IPS-18c (cell line): ENCODE results near the gene MDK.

Experiments used
- H3K4me3 ChIP-seq: 2 replicates; pipeline ENCODE4 v1.7.0; 2013; ENCODE audit warnings: low read depth, mild to moderate bottlenecking, low read length, moderate library complexity; ENCODE audit not compliant: insufficient read depth
- H3K9me3 ChIP-seq: one replicate; pipeline ENCODE4 v1.6.1; 2013; ENCODE audit warnings: mild to moderate bottlenecking, low read length, moderate library complexity; ENCODE audit not compliant: control insufficient read depth, insufficient read depth

MDK gene

DNA sequence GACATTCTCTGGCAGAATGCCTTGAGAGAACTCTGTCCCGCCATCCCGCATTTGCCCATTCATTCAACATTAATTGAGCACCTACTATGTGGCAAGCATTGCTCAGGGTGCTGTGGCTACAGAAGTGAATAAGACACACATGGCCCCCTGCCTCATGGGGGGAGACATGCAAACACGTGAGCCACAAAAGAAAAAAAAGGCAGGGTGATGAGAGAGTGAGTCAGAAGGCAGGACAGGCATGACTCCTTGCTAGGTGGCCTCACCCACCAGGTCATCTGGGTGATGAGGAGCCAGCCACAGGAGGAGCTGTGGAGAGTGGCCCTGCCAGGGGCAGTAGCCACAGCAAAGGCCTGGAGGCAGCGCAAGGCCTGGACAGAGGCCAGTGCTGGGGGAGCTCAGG is 5.2 kb downstream of the MDK start:
- Histone ChIP-seq H3K9me3 (peaks cover 2% of the 10 kb centered on the region), H3K4me3 (no peak overlapping the region)

DNA sequence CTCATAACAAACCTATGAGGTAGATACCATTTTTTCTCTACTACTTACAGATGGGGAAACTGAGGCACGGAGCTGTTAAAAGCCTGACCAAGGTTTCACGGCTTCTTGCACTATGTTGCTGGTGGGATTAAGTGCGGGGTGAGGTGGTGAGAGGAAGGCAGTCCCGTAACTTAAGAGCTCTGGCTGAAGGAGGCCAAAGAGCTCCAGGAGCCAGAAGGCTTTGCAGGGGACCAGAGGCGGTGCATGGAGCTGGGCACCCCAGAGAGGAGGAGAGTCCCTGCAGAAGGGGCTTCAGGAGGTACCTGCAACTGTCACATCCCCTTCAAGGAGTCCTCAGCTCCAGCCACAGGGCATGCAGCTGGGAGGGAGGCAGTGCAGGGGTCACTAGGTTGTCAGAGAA is 6.0 kb downstream of the MDK start:
- no peak overlapping the region for H3K4me3 ChIP-seq
- H3K9me3 ChIP-seq, result no peaks in the 10 kb centered on the region

DNA sequence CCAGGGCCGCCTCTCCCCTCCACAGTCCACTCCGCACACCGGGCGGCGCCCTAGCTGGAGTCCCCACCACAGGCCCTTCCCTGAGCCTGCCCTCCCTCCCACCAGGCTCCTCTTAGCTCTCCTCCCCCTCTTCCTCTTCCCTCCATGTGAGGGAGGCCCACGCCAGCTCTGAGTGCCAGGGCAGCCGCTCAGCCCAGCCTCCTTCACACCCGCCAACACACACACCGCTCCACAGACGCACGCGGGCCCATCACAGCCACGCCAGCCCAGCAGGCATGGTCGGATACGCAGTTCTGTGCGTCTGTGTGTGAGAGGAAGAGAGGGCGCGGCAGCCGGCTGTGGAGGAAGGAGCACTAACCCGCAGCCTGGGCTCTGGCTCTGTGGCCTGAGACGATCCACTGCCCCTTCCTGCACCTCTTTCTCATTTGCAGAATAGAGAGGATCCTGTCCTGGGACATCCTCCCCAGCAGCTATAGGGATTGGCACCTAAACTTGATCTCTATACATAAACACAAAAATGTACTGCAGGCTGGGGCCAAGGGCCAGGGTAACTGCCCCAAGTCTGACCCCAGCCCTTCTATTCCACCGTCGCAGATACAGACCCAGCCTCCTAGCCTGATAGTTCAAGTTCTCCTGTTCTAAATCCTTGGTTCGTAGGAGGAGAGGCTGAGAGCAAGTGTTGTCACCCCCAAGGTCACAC is 6.6 kb downstream of the MDK start:
- H3K9me3 ChIP-seq, result no peaks in the 10 kb centered on the region
- H3K4me3 ChIP-seq, result no peak overlapping the region

DNA sequence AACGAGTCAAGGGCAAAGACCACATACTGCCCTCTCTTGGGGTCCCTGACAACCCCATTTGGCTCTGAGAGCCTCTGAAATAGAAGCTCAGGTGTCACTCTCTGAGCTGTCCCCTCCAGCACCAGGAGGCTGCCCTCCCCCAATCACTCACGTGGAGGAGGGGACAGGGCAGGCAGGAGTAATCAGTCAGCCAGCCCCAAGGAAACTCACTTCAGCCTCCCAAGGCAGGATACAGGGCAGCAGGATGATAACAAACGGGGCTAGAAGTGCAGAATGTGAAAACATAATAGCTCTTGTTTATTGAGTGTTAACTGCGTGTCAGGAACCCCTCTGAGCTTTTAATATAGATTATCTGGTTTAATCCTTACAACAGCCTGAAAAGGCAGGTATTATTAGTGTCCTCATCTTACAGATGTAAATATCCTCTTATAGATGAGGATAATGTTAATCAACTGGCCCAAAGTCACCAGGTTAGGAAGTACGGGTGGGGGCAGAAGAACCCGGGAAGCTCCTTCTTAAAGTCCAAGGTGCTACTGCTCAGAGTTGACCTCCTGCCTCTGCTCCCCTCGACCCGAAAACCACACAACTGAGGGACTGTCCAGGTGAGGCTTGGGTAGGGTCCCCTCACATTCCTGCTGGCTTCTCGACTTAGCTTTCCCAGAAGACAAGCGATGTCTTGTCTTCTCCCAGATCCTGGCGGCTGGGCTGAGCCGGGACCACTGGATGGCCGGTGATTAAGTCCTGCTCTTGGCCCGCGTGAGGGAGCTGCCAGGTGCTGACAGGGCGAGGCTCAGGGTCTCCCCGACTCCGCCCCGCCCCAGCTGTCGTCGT is 7.4 kb downstream of the MDK start:
- peak overlapping the region; percentile 59 for H3K4me3 ChIP-seq
- H3K9me3 ChIP-seq, result no peaks in the 10 kb centered on the region

DNA sequence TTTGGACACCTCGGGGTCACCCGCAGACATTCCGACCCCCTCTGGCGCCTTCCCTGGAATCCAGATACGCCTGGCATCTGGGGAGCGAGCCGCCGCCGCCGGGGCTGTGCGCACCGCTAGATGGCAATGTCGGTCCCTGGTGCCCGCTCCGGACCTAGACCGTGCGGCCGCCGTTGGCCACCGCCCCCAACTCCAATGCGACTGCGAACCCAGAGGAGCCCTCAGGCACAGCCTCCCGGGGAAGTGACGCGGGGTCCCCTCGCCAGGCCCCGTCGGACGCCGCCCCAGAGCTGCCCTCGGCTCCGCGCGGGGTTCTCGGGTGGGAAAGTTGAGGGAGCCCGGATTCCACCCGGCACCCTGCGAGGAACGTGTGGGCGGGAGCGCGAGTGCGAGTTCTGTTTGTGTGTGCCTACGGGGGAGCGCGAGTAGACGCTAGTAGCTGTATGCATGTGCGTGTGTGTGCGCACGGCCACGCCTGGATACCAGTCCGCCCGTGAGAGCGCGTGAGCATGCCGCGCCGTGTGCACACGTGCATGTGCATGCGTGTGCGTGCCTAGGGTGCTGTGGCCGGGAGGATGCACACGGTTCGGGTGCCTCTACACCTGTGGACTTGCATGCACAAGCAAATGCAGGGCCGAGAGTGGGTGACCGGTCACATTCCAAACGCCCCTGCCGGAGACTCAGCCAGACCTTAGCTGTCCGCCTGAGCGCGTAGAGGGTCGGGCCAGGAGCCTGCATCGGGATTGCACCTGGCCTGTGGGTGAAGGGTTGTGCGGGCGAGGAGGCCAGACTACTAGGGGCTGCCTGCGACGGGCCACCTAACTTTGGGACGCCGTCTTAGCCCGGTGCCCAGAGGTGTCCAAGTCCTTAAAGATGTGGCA is 8.2 kb downstream of the MDK start:
- peak overlapping the region; percentile 59 for H3K4me3 ChIP-seq
- no peaks in the 10 kb centered on the region for H3K9me3 ChIP-seq

DNA sequence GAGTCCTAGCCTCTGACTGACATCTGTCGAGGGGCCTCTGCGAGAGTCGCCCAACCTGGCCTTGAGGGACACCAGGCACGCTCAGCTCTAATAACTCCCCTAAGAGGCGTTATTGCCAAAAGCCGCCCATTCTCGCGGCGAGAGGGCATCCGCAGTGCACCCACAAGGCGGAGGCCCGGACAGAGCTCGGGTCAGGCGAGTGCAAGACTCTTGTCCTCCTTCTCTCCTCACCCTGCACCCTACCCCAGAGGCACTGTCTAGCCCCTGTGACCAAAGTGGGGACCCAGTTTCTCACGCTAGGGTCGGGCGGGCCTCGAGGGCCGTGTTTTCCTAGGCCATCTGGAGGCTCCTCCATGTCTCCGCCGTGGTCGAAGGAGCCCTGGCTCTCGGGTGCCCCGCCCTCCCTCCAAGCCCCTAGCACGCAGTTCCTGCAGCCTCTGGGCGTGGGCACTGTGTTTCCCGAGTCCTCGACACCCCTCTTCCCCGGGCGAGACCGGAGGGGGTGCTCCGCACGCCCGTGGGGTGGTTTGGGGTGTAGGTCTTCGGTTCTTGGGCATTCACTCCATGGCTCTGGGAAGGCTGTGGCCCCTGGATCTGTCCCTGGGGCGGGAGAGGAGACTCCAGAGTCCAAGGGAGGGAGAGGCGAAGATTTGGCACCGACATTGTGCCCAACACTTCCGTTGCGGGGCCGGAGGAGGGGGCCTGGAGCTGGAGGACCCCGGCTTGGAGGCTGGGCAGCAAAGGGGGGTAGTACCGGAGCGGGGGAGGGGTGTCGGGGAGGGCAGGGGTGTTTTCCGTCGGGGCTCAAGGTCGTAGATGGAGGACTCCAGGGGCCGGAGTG is 9.1 kb downstream of the MDK start:
- H3K4me3 ChIP-seq, result peak overlapping the region; percentile 59
- H3K9me3 ChIP-seq, result no peaks in the 10 kb centered on the region

DNA sequence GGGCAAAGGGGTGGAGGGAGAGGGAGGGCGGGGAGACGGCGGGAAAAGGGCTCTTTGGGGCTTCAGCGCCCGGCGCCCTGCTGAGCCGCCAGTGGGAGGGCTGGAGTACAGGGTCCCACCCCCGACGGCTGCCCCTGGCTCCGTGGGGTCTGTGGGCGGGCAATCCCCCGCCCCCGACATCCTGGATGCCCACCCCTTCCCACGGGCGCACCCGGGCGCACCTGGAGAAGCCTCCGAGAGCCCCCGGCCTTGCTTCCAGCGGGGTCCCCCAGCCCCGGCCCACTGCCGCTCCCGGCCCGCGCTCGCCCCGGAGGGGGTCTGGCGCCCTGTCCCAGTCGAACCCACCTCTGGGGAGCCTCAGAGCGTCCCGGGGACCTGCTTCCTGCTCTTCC is 9.7 kb downstream of the MDK start:
- Histone ChIP-seq H3K4me3 (peak overlapping the region; percentile 49), H3K9me3 (no peaks in the 10 kb centered on the region)

DNA sequence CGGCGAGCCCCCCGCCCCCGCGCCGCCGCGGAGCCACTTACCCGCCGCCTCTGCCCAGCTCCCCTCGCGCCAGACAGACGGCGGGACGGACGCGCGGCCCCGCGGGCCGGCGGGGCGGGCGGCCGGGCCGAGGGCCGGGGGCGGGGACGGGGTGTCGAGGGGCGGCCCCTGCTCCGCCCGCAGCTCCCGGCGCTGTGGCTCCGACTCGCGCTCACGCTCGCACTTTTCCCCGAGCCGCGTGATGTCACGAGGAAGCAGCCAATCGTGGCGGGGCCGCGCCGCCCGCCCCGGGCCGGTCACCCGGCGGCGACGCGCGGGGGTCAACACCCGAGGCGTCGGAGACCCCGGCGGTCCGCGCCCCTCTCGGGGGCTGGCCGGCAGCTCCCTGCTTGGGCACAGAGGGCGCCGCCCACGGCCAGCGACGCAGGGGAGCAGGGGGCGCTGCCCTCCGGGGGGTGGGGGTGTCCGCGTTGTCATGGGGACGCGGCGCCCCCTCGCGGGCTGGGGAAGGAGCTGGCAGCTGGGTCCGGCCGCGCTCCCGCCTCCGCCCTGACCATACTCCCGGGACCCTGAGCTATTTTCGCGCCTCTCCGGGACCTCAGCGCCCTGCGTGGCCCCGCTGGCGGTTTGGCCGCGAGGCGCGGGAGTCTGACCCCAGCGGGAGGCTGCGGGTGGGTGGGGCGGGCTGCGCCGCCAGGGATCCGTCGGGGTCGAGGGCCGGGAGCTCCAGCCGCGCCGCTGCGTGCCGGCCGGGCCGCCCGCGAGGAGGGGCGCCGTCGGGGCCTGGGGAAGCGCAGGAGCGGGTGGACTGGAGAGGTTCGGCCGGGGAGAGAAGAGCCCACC is 10.3 kb downstream of the MDK start, which contains the start of gene CHRM4:
Gene CHRM4, minus strand, starts transcription at position 199 of the 843 bp plus-strand sequence. CDS start 5,219 bp downstream, outside the sequence.
- peak within 1 kb of the TSS; percentile 77 for H3K4me3 ChIP-seq
- H3K9me3 ChIP-seq, result no peaks in the 10 kb centered on the region

DNA sequence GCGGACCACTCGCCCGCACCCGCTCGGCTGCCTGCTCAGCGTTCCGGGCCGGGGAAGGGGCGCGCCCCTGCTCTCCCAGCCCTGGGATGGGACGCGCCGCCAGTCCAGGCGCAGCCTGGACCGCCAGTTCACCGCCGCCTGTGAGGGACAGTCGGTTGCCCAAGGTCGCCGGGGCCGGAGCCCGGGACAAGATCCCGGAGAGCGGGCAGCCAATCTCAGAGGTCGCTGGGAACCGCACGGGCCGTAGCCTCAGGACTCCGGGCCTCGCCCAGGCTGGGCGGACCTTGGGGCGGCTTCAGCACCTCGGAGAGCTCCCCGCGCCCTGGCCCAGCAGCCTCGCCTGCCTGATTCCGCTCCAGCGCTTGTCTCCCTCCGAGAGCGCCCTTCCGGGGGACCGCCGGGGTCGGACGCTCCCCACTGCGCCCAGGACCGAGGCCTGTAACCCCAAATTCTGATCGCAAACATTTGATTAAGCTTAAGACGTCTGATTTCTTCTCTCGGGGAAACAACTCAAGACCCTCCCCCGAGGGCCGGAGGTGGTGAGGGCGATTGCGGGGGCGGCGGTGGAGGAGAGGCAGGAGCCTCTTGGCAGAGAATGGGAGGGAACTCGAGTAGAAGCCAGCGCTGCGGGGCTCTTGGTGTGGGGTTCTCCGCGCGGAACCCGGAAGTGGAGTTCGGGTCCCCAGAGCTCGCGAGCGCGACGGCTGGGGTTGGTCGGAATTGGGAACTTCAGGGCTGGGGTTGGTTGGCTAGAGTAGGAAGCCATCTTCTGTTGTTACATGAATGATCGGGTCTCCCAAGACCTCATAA is 11.2 kb downstream of the MDK start:
- peak overlapping the region; percentile 77 for H3K4me3 ChIP-seq
- no peaks in the 10 kb centered on the region for H3K9me3 ChIP-seq

DNA sequence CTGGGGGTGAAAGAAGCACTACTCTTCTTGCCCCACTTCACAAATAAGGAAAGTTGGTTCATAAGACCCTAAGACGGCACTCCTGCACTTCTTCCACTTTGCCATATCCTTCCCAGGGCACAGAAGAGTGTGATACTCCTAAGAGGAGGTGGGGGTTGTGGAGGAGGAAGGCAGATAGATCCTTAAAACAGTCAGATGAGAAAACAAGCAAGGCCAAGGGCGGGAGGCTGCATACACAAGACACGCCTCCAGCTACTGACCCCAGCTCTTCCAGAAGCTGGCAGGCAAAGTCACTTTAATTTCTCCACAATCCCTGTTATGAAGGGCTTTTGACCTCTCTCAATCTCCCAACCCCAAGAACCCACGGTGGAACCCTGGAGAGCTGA is 11.8 kb downstream of the MDK start:
- Histone ChIP-seq H3K4me3 (peak overlapping the region; percentile 77), H3K9me3 (no peaks in the 10 kb centered on the region)

DNA sequence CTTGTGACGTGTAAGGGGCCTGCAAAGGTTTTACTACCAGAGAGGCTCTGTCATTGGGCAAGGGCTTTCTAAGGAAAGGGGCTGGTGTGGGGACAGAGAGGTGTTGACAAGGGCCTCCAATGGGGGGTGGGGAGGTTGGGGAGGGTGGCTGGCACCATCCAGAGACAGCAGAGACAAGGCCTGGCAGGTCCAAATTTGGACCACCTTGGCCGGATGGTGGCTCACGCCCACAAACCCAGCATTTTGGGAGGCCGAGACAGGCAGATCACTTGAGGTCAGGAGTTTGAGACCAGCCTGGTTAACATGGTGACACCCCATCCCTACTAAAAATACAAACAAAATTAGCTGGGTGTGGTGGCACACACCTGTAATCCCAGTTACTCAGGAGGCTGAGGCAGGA is 12.3 kb downstream of the MDK start:
- no peak overlapping the region for H3K4me3 ChIP-seq
- H3K9me3 ChIP-seq, result no peaks in the 10 kb centered on the region

DNA sequence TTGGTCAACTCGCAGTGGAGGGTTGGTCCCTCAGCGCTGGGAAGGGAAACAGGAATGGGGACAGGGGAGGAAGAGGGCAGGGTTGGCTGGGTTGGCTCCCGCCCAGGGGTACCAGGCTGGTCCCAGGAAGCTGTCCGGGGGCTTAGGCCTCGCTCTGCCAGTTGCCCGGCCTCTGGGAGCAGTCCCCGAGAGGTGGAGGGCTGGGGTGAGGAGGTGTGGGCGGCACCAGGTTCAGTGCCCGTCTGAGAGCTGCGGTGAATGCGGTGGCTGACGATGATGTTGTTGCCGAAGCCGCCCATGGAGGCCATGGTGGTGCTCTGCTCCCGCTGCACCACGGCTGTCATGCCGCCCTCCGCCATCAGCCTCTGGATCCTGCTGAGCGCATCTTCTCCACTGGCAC is 16.1 kb downstream of the MDK start:
- no peak overlapping the region for H3K4me3 ChIP-seq
- no peaks in the 10 kb centered on the region for H3K9me3 ChIP-seq

DNA sequence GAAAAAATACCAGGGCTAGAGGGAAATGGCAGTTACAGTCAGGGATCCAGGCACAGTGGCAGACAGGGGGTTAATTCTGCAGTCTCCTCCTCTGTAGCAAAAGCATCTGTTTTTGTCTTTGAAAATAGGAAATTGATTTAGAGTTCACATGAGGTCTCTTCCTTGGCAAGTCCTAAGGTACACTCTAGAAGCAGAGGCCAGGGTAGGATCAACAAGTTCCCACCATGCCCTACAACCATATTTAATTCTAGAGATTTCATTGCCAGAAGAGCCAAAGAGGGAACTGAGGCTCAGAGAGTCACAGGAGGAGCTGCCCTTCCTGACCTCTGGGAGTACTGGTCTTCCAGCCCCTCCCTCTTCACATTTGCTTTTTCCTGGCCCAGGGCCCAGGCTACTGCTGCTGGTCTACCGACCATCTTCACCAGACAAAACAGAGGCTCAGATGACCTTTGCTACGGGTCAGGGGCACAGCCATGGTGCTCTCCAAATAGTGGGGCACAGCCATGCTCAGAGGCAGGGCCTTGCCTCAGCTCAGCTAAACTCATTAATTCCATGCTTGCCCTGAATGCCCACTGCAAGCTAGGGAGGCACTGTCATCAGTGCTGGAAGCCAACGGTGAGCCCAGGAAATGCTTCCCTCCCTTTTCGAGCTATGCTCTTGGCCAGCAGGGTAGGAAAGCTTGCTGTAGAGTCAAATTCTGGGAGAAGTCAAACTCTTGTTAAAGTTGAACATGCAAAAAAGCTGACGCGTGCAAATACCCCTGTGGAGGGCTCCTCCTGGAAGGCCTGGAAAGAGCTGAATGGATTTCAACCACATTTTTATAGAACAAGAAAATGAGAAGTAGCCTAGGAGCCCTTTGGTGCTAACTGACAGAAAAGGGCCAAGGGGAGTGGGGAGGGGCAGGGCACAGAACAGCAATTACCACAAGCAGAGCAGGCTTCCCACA is 21.8 kb downstream of the MDK start:
- H3K9me3 ChIP-seq, result no peaks in the 10 kb centered on the region
- H3K4me3 ChIP-seq, result no peak overlapping the region

DNA sequence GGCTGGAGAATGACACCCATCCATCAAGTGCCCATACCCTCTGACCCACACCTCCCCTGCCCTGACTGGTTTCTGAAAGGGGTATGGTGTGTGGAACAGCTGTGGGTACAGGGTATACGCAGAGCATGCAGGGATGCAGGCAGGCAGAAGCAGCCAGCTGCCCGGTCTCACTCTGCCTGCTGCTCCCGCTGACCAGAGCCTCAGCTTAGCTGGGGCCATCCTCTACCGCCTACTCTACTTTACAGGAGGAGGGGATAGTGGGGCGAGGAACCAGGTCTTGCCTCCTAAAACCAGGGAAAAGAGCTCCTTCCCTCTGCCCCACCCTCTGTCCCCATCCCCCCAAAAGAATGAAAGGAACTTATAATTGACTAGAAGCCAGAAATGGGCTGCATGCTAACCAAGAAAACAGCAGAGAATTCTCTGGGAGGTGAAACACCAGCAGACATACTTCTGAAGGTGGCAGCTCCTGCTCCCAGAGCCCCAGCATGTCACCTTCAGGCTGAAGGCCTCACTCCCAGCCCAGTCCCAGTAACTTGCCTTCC is 23.1 kb downstream of the MDK start:
- Histone ChIP-seq H3K4me3 (no peak overlapping the region), H3K9me3 (no peaks in the 10 kb centered on the region)
